Skeletal muscle cell (primary cell): ENCODE measurements around the gene BCOR.

Experiments
- DNase-seq: peaks from one replicate; pipeline ENCODE4 v3.0.0-alpha.2; 2010; ENCODE audit warnings: low read depth
- H3K4me3 ChIP-seq: 2 replicates; pipeline ENCODE4 v1.5.1; 2011; ENCODE audit warnings: low read depth, mild to moderate bottlenecking, control low read depth, low read length, moderate library complexity

BCOR gene

DNA sequence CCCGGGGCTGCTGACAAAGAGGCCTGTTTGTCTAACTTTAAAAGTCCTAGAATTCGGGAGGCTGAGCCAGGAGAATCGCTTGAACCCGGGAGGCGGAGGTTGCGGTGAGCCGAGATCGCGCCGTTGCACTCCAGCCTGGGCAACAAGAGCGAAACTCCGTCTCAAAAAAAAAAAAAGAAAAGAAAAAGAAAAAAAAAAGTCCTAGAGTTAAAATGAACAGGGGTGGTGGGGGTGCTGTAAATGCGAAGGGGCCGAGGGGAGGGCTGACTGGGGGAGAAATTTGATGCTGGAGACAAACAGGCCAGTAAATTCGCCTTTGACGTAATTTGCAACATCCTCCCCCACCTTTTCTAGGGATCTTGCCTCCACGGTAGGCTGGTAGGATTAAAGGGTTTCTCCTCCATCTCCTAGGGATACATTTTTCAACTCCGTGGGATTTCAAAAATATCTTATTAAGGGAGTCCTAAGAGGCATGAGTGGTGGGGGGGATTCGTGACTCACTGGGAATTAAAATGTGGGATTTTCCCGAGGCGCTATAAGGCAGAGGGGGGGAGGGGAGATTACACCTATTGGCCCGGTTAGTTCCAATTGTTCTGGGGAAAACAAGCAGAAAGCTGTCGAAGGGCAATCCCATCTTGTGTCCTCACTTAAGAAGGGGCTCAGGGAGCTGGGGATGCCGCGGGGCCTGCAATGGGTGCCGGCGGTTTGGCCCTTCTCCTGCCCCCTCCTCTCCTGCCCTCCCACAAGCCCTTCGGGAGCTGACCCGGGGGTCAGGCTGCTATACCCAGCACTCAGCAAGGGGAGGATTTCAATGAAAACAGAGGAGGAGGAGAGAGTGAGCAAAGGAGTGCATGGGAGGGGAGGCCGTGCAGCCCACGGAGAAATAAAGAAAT is 3.0 kb upstream of the BCOR start:
- DNase-seq: no peak
- H3K4me3 ChIP-seq: no peak overlapping the region

- H3K4me3 ChIP-seq: no peak overlapping the region
- no peak for DNase-seq
Observed at GRCh38 chrX:40100141-40100536, 2.4 kb upstream of the BCOR start.

- peak overlapping the region; percentile 59 for H3K4me3 ChIP-seq
- no peak for DNase-seq
Observed at GRCh38 chrX:40099055-40099958, 1.5 kb upstream of the BCOR start.

DNA sequence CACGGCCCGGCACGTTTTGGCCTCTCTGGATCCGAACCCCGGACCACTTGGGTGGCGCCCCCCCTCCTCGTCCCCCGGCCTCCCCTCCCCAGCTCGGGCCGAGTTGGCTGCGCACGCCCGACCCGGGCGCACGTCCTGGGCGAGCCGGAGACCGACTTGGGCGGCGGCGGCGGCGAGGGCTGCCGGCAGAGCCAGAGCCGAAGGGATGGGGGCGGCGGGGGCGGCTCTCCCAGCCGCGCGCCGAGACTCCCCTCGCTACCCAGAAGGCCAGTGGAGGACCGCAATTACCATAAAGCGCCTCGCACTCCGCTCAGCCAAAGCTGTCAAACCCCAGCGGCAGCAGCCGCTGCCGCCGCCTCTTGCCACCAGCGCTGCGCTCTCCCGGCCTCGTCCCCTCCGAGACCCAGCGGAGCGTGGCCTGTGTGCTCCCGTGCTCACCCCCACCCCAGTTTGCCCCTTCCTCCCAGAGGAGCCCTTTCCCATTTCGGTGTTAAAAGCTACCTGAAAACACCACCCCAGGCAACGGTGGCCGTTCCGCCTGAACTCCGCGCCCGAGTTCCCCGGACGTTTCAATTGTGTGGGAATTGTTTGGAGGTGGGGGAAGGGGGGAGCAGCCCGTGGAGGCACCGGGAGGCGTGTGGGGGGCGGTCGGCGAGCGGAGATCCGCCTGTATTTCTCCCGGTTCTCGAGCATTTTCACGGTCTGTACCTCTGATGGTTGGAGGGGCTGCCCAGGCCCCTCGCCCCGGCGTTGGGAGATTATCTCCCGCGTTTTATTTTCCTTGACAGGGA is 701 bp upstream of the BCOR start:
- H3K4me3 ChIP-seq: peak overlapping the region; percentile 59
- DNase-seq: no peak

DNA sequence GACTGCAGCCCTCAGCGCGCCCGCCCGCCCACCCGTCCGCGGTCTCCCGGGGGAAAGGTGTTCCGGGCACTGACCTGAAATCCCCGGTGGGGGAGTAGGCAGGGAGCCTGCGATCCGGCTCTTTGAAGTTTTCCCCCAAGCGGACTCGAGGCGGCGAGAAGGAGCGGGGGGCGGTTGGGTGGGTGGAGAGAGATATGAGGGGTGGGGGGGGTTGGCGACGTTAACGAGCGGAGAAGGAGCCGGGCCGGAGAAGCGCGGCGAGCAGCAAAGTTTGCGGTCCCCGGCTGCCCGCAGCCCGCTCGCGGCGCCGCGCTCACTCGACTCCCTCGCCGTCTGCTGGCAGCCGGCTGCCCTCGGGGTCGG is 636 bp downstream of the BCOR start:
- DNase-seq: no peak
- H3K4me3 ChIP-seq: peak overlapping the region; percentile 59

- H3K4me3 ChIP-seq: peak overlapping the region; percentile 59
- no peak for DNase-seq
Observed at GRCh38 chrX:40096395-40097091, 1.2 kb downstream of the BCOR start.

DNA sequence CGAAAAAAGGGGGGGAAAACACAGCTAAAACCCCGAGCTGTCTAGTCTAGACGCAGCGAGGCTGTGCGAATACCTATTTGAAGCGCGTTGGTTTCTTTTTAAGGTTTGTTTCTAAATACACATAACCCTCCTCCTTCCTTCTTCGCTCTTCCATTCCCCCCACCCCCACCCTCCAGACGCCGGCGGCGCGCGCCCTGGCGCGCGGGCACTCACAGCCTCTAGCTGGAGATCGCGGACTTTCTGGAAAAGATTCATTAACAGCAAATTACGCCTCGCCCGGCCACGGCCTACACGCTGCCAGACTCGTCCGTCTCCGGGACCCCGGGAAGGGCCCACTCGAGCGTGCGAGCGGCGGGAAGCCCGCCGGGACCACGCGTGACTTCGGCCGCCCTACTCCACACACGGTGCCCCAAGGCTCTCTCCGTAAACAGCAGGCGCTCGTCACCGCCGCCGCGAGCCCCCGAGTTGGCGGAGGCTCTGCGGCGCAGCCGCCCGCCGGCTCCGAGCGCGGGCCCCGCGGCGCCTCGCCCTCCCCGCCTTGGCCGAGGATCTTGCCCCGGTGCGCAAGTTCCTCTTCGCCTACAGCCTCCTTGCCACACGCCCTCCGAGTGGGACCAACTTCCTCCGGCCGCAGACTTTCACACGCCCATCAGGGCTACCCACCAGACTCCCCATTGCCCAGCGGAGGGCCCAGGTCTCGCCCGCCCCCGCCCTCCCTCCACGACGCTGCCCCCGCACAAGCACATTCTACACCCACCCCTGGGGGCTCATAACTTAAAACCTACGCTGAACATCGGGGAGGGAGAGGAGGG is 2.0 kb downstream of the BCOR start:
- no peak for DNase-seq
- H3K4me3 ChIP-seq: peak overlapping the region; percentile 59

DNA sequence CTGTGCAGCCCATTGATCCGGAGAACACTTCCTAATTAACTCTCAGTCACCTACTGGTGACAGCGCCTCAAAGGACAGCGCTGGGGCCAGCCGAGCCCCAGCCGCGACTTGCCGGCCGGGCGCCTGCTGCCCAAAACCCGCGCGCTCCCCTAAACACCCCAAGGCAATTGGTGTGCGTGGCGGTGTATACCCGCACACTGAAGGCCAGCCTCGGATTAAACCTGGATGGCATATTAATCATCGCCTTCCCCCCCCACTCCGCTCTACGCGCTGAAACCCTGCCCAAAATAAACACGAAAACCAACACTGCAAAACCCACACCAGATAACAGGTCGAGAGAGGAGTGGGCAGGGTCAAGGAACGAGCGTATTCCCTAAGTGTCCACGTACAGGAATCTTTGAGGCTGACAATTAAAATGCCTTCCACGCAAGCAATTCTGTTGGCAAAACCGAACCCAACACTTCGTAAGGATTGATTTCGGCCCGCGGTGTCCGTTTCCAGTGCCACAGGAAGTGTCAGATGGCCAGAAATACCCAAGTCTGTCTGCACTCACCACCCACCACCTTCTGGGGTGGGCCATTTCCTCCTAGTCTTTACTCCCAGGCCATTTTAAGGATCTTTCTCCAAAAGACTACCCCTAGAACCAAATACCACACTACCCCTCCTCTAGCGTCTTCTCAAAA is 2.7 kb downstream of the BCOR start:
- peak overlapping the region; percentile 59 for H3K4me3 ChIP-seq
- DNase-seq: no peak

DNA sequence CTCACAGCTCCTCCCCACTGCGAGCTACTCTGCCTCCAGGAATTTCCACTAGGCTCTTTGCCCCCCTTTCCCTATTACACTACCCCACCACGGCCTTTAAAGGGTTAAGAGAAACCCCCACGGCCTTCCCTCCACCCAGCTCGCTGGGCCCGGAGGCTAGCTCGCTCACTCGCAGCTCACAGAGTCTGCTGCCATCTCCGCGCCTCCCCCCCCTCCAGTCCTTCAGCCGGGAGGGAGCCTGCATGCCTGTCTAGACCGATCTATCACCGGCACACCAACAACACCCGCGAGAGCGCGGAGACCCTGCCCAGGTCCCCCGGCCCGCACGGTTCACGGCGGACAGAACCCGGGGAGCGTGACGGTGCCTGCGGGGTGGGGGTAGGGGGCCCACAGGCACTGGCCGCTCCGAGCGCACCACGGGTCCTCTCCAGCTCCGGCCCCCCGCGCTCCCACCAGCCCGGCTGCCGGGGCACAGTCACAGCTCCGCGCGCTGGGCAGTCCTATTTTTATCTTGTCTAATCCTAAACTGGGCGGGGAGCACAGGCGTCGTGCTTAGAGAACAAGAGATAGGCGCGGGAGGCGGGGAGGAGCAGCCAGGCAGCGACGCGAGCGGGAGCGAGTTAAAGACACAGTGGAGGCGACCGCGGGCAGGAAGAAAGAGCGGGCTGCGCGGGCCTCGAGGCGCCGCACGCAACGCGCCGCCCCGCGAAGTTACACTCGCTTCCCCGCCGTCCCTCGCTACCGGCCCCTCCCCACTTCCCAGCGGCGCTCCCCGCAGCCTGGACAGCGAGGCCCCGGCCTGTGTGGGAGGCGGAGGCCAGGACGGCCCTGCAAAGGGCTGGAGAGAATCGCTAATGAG is 3.5 kb downstream of the BCOR start:
- DNase-seq: no peak

DNA sequence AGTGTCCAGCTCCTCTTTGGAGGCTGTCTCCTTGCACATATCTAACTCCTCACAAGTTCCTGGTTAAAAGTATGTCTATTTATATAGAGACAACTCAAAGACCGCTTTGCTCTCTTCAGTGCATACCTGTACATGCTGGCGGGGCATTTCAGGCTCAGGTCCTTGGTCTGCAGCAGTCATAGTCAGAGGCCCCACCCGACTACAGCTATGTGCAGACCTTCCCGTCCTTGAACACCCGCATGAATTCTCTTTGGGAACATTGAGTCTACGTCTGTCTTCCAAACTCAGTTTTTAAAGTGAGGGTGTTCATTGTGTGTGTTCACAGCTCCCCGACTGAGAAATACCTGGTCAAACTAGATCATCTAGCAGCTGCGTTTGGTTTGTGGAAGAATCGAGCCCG is 4.2 kb downstream of the BCOR start:
- peak overlapping the region; percentile 59 for H3K4me3 ChIP-seq
- no peak for DNase-seq

More for the DNA sequence above, 3.5 kb downstream of the BCOR start:
- peak overlapping the region; percentile 59 for H3K4me3 ChIP-seq

GRCh38 chrX:40092808-40093435 is 4.8 kb downstream of the BCOR start:
- no peak overlapping the region for H3K4me3 ChIP-seq
- no peak for DNase-seq

- DNase-seq: no peak
- H3K4me3 ChIP-seq: no peak overlapping the region
Observed at GRCh38 chrX:40091691-40092421, 5.9 kb downstream of the BCOR start.

- no peak for DNase-seq
- H3K4me3 ChIP-seq: no peak overlapping the region
Observed at GRCh38 chrX:40090961-40091360, 6.8 kb downstream of the BCOR start.

- peak overlapping the region; percentile 33 for H3K4me3 ChIP-seq
- DNase-seq: no peak
Observed at GRCh38 chrX:40090050-40090804, 7.5 kb downstream of the BCOR start.
